Astrocyte (in vitro differentiated cells and primary cell): ENCODE results near the gene IL2RA. TPM values are rescaled to one million over a fixed set of nuclear protein-coding genes. Genes with fewer than 3 reads are reported as not detected.

Experiments used
- DNase-seq: peaks from one replicate; pipeline ENCODE4 v3.0.0-alpha.2; 2010; ENCODE audit warnings: low read depth
- FAIRE-seq: peaks from 2 replicates; lab custom pipeline; 2011; peaks lifted over from hg19 to GRCh38; lab: Jason Lieb, UNC
- H2AFZ ChIP-seq: 2 replicates; pipeline ENCODE4 v1.6.0; 2012; ENCODE audit warnings: low read depth, low read length, inconsistent platforms
- H3K27ac ChIP-seq: 2 replicates; pipeline ENCODE4 v1.5.1; 2011; ENCODE audit warnings: low read depth, low read length, inconsistent platforms
- H3K27me3 ChIP-seq: 2 replicates; pipeline ENCODE4 v1.6.0; 2011; ENCODE audit warnings: low read length, inconsistent platforms; ENCODE audit not compliant: insufficient read depth
- H3K36me3 ChIP-seq: 2 replicates; pipeline ENCODE4 v1.5.1; 2011; ENCODE audit warnings: low read length, inconsistent platforms; ENCODE audit not compliant: insufficient read depth
- H3K4me1 ChIP-seq: 2 replicates; pipeline ENCODE4 v1.5.1; 2011; ENCODE audit warnings: low read length, inconsistent platforms; ENCODE audit not compliant: insufficient read depth
- H3K4me2 ChIP-seq: 2 replicates; pipeline ENCODE4 v1.6.0; 2012; ENCODE audit warnings: low read length, inconsistent platforms
- H3K4me3 ChIP-seq: 2 replicates; pipeline ENCODE4 v1.5.1; 2011; ENCODE audit warnings: low read depth, mild to moderate bottlenecking, low read length, inconsistent platforms; ENCODE audit not compliant: insufficient read depth
- H3K79me2 ChIP-seq: 2 replicates; pipeline ENCODE4 v1.6.0; 2012; ENCODE audit warnings: mild to moderate bottlenecking, low read length, inconsistent platforms; ENCODE audit not compliant: insufficient read depth
- H3K9ac ChIP-seq: 2 replicates; pipeline ENCODE4 v1.6.0; 2012; ENCODE audit warnings: mild to moderate bottlenecking, low read length, inconsistent platforms
- H3K9me3 ChIP-seq: 2 replicates; pipeline ENCODE4 v1.5.1; 2012; ENCODE audit warnings: low read depth, mild to moderate bottlenecking, low read length, inconsistent platforms; ENCODE audit not compliant: insufficient read depth
- H4K20me1 ChIP-seq: 2 replicates; pipeline ENCODE4 v1.6.0; 2012; ENCODE audit warnings: low read length, inconsistent platforms; ENCODE audit not compliant: insufficient read depth
- H3K27ac Mint-ChIP-seq: one replicate; pipeline ENCODE4 v1.8.0; 2021; ENCODE audit warnings: mild to moderate bottlenecking, mixed read lengths; ENCODE audit not compliant: unreplicated experiment
- H3K27me3 Mint-ChIP-seq: one replicate; pipeline ENCODE4 v1.8.0; 2021; ENCODE audit warnings: low read depth, mixed read lengths; ENCODE audit not compliant: unreplicated experiment
- H3K36me3 Mint-ChIP-seq: one replicate; pipeline ENCODE4 v1.8.0; 2021; ENCODE audit warnings: low read depth, mixed read lengths; ENCODE audit not compliant: unreplicated experiment
- H3K4me1 Mint-ChIP-seq: one replicate; pipeline ENCODE4 v1.8.0; 2021; ENCODE audit warnings: low read depth, mixed read lengths; ENCODE audit not compliant: unreplicated experiment
- H3K4me3 Mint-ChIP-seq: one replicate; pipeline ENCODE4 v1.8.0; 2021; ENCODE audit warnings: mild to moderate bottlenecking, moderate library complexity, mixed read lengths; ENCODE audit not compliant: unreplicated experiment
- H3K9me3 Mint-ChIP-seq: one replicate; pipeline ENCODE4 v1.8.0; 2021; ENCODE audit warnings: mild to moderate bottlenecking, mixed read lengths; ENCODE audit not compliant: unreplicated experiment
- CTCF ChIP-seq: IDR thresholded peaks from 2 replicates; pipeline ENCODE4 v1.5.1; 2011; ENCODE audit warnings: low read depth, mild to moderate bottlenecking, inconsistent platforms, low read length, moderate library complexity; ENCODE audit not compliant: insufficient read depth
- EZH2 ChIP-seq: IDR thresholded peaks from 2 replicates; pipeline ENCODE4 v1.6.1; 2012; ENCODE audit warnings: mild to moderate bottlenecking, low read length, inconsistent platforms; ENCODE audit not compliant: insufficient read depth
- total RNA-seq: library from RNA; stranded (reverse); gene quantifications from 2 replicates; pipeline ENCODE4 v1.2.1, GENCODE V29; 2021

The IL2RA gene
- total RNA-seq, 1 donor from 2014 or later = not detected

DNA sequence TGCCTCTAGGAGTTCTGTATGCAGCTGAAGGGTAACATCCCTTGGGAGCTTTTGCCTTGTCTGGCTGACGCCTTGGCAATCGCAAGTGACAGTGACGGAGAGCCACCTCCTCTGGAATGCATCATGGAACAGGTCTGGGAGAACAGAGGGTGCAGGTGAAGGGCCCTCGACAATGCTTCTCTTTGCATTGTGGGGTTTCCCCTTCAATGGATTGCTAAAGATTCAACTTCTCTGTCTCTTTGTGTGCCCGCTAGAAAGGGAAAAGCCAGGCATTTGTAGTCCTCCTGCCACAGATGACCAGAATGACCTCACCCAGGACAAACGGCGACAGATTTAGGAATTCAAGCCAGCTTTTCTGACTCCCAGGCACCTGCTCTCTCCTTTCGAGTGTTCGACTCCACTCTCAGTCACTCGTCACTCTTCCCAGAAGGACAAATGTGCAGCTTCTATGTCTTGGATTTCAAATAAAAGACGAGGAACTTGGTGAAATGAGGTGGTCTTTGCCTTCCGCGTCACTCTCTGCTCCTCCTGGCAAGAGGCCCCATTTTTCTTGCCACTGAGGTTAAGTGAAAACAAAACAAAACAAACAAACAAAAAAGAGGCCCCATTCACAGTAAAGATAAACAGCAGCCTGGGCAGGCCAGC lies 26.1 kb downstream of the IL2RA start:
- Histone ChIP-seq H2AFZ (no peak overlapping the region), H3K4me3 (no peak overlapping the region), H3K79me2 (no peaks in the 10 kb centered on the region), H3K4me2 (no peak overlapping the region), H4K20me1 (no peaks in the 10 kb centered on the region), H3K36me3 (no peaks in the 10 kb centered on the region), H3K27me3 (peaks cover 10% of the 10 kb centered on the region), H3K27ac (no peak overlapping the region), H3K4me1 (no peaks in the 10 kb centered on the region), H3K9me3 (no peaks in the 10 kb centered on the region), H3K9ac (no peak overlapping the region)
- Mint-ChIP-seq H3K9me3 (peaks cover 5% of the 10 kb centered on the region), H3K27me3 (peaks cover 24% of the 10 kb centered on the region), H3K4me1 (peaks cover 9% of the 10 kb centered on the region), H3K4me3 (no peak overlapping the region), H3K36me3 (no peaks in the 10 kb centered on the region), H3K27ac (no peak overlapping the region)
- DNase-seq (no peak), FAIRE-seq (no peak)
- TF ChIP-seq EZH2 (no peak), CTCF (no peak)

GRCh38 chr10:6035101-6035834 lies 26.9 kb downstream of the IL2RA start:
- Mint-ChIP-seq H3K27me3 (peaks cover 24% of the 10 kb centered on the region), H3K4me3 (no peak overlapping the region), H3K9me3 (peaks cover 5% of the 10 kb centered on the region), H3K36me3 (no peaks in the 10 kb centered on the region), H3K27ac (no peak overlapping the region), H3K4me1 (peaks cover 9% of the 10 kb centered on the region)
- DNase-seq (no peak), FAIRE-seq (no peak)
- TF ChIP-seq EZH2 = no peak
- TF ChIP-seq CTCF = no peak
- Histone ChIP-seq H3K4me1 (no peaks in the 10 kb centered on the region), H3K9me3 (no peaks in the 10 kb centered on the region), H2AFZ (no peak overlapping the region), H4K20me1 (no peaks in the 10 kb centered on the region), H3K36me3 (no peaks in the 10 kb centered on the region), H3K4me3 (no peak overlapping the region), H3K79me2 (no peaks in the 10 kb centered on the region), H3K27me3 (peaks cover 10% of the 10 kb centered on the region), H3K27ac (no peak overlapping the region), H3K9ac (no peak overlapping the region), H3K4me2 (no peak overlapping the region)

GRCh38 chr10:6034371-6034770 lies 27.8 kb downstream of the IL2RA start:
- Histone ChIP-seq H3K36me3 (no peaks in the 10 kb centered on the region), H3K4me3 (no peak overlapping the region), H3K9ac (no peak overlapping the region), H3K79me2 (no peaks in the 10 kb centered on the region), H3K9me3 (no peaks in the 10 kb centered on the region), H3K27ac (no peak overlapping the region), H3K27me3 (peaks cover 7% of the 10 kb centered on the region), H2AFZ (no peak overlapping the region), H4K20me1 (no peaks in the 10 kb centered on the region), H3K4me2 (no peak overlapping the region), H3K4me1 (no peaks in the 10 kb centered on the region)
- Mint-ChIP-seq H3K9me3 (peaks cover 2% of the 10 kb centered on the region), H3K27ac (peak overlapping the region; percentile 6), H3K27me3 (peaks cover 22% of the 10 kb centered on the region), H3K36me3 (no peaks in the 10 kb centered on the region), H3K4me1 (peaks cover 9% of the 10 kb centered on the region), H3K4me3 (no peak overlapping the region)
- FAIRE-seq = no peak
- TF ChIP-seq EZH2 (no peak), CTCF (no peak)
- no peak for DNase-seq
